Right lobe of liver (tissue), 6 donors: ENCODE data around the gene CDCA7L. TPM values are rescaled to one million over a fixed set of nuclear protein-coding genes. Genes with fewer than 3 reads are reported as not detected.

Experiments used
- ATAC-seq, 4 donors: fragments of 200-7000 bp; cut with Tn5 transposase; one replicate each; pipeline ENCODE4 v1.9.1; 2020; ENCODE audit warnings: mild to moderate bottlenecking in 4 of 4, moderate library complexity in 4 of 4
- DNase-seq, 3 donors: peaks; one replicate each; pipeline ENCODE4 v3.0.0-alpha.2; 2020
- H3K27ac ChIP-seq, 3 donors: fragments of 200-600 bp; one replicate each; pipeline ENCODE4 v1.8.0; 2022
- H3K27me3 ChIP-seq, 2 donors: fragments of 200-600 bp; one replicate each; pipeline ENCODE4 v1.8.0; 2022
- H3K36me3 ChIP-seq, 4 donors: fragments of 200-600 bp; sonication (generic) in 1 of 4; one replicate each; pipeline versions ENCODE4 v1.5.1 to v1.8.0; 2017 to 2022; ENCODE audit warnings: control low read depth in 1 of 4
- H3K4me1 ChIP-seq, 4 donors: fragments of 200-600 bp; sonication (generic) in 1 of 4; one replicate each; pipeline versions ENCODE4 v1.5.1 to v1.8.0; 2017 to 2022; ENCODE audit warnings: control low read depth in 1 of 4
- H3K4me3 ChIP-seq, 3 donors: fragments of 200-600 bp; one replicate each; pipeline ENCODE4 v1.8.0; 2022
- H3K9me3 ChIP-seq, 4 donors: fragments of 200-600 bp; sonication (generic) in 1 of 4; one replicate each; pipeline versions ENCODE4 v1.5.1 to v1.8.0; 2017 to 2022; ENCODE audit warnings: control low read depth in 1 of 4
- POLR2A ChIP-seq: fragments of 450-650 bp; IDR thresholded peaks from one replicate; pipeline ENCODE4 v1.6.1; 2017; ENCODE audit warnings: antibody characterized with exemption, mild to moderate bottlenecking
- WGBS: methylation state at CpG from one replicate; pipeline ENCODE4 v1.1.6; 2018; ENCODE audit warnings: low coverage, low lambda C conversion rate; ENCODE audit not compliant: insufficient coverage; ENCODE audit errors: missing lambda C conversion rate; 5-methylcytosine and 5-hydroxymethylcytosine counted together
- intact Hi-C, 2 donors: fragments of 100-400 bp; cut with DNase I; formaldehyde crosslinking; loops; one replicate each; pipeline versions ENCODE4 v1.11.2 to v1.14.1; 2022
- total RNA-seq, 6 experiments: library from RNA; depleted of rRNA in 2 of 6; stranded (reverse); fragments of >200 nt in 2 of 6; fragmentation: NEBNext Ultra II Directional in 3 of 6; extraction: Animal tissue kit (Norgen Biotek cat#: 25700) in 3 of 6; gene quantifications; one replicate each; pipeline versions ENCODE4 v1.1.0 to v1.2.4, GENCODE V29; 2016 to 2023
- TF ChIP-seq, protein P1 (sequence below), 4 donors: fragments of 200-600 bp in 3 of 4; fragments of 450-650 bp in 1 of 4; IDR thresholded peaks; one replicate each; pipeline versions ENCODE4 v1.5.1 to v1.8.0; 2016 to 2022; ENCODE audit warnings: antibody characterized with exemption in 4 of 4, mild to moderate bottlenecking in 2 of 4
- donor health status: DM: no; HTN: yes; CAD: no.
- donor health status: DM: no; HTN: no; CAD: no.
- donor health status: DM: no; HTN: no; CAD: no.
- donor health status: DM: no; HTN: yes; CAD: no.
- donor health status: DM: no; HTN: yes; CAD: no.

CDCA7L gene
- total RNA-seq, 6 experiments from 2014 or later = 3.3 to 6.0 (median 4.3) TPM

DNA sequence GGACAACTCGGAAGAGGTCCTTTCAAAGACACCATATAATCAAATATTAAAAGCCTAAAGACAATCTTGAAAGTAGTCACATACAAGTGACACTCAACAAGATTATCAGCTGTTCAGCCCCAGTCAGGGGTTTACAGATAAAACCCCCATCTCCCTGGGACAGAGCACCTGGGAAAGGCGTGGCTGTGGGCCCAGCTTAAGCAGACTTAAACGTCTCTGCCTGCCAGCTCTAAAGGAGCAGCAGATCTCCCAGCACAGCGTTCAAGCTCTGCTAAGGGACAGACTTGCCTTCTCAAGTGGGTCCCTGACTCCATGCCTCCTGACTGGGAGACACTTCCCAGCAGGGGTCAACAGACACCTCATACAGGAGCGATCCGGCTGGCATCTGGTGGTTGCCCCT, 18.0 kb downstream of the CDCA7L start:
- TF ChIP-seq, protein P1, sequence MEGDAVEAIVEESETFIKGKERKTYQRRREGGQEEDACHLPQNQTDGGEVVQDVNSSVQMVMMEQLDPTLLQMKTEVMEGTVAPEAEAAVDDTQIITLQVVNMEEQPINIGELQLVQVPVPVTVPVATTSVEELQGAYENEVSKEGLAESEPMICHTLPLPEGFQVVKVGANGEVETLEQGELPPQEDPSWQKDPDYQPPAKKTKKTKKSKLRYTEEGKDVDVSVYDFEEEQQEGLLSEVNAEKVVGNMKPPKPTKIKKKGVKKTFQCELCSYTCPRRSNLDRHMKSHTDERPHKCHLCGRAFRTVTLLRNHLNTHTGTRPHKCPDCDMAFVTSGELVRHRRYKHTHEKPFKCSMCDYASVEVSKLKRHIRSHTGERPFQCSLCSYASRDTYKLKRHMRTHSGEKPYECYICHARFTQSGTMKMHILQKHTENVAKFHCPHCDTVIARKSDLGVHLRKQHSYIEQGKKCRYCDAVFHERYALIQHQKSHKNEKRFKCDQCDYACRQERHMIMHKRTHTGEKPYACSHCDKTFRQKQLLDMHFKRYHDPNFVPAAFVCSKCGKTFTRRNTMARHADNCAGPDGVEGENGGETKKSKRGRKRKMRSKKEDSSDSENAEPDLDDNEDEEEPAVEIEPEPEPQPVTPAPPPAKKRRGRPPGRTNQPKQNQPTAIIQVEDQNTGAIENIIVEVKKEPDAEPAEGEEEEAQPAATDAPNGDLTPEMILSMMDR (IDR thresholded peaks at IDR 0.05) = no peak
- TF ChIP-seq POLR2A = no peak
- H3K4me3 ChIP-seq = no peak overlapping the region
- intact Hi-C loops = no loop called here
- H3K27ac ChIP-seq = no peak overlapping the region
- 76% methylated on average over 3 of the region's 6 CpGs for whole genome bisulfite sequencing
- no peaks in the 10 kb centered on the region for H3K36me3 ChIP-seq
- no peaks in the 10 kb centered on the region for H3K27me3 ChIP-seq
- ATAC-seq = no peak
- no peaks in the 10 kb centered on the region for H3K9me3 ChIP-seq
- no peak for DNase-seq
- no peaks in the 10 kb centered on the region for H3K4me1 ChIP-seq

DNA sequence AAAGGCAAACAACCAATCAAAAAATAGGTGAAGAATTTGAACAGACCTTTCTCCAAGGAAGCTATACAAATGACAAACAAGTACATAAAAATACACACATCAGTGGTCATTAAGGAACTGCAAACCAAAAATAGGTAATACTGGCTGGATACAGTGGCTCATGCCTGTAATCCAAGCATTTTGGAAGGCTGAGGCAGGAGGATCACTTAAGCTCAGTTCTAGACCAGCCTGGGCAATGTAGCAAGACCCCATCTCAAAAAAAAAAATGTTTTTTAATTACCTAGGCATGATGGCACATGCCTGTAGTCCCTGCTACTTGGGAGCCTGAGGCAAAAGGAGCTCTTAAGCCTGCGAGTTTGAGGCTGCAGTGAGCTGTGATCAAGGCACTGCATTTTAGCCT, 19.3 kb downstream of the CDCA7L start:
- WGBS = no CpG with 5 or more reads among the region's 1 CpG

GRCh38 chr7:21923658-21924057, 22.0 kb downstream of the CDCA7L start:
- Histone ChIP-seq H3K36me3 (no peaks in the 10 kb centered on the region), H3K9me3 (no peaks in the 10 kb centered on the region), H3K27me3 (no peaks in the 10 kb centered on the region), H3K4me1 (no peaks in the 10 kb centered on the region), H3K4me3 (no peak overlapping the region), H3K27ac (no peak overlapping the region)
- ATAC-seq = no peak
- DNase-seq = no peak
- intact Hi-C loops = no loop called here
- TF ChIP-seq, protein P1 (IDR thresholded peaks at IDR 0.05) = no peak
- TF ChIP-seq POLR2A = no peak
- 68% methylated on average over 2 of the region's 2 CpGs for WGBS

More for the DNA sequence above, 19.3 kb downstream of the CDCA7L start:
- no peaks in the 10 kb centered on the region for H3K4me1 ChIP-seq
- no peaks in the 10 kb centered on the region for H3K27me3 ChIP-seq
- ATAC-seq = no peak
- no peaks in the 10 kb centered on the region for H3K36me3 ChIP-seq
- TF ChIP-seq POLR2A = no peak
- TF ChIP-seq, protein P1 (IDR thresholded peaks at IDR 0.05) = no peak
- no peaks in the 10 kb centered on the region for H3K9me3 ChIP-seq
- no peak overlapping the region for H3K4me3 ChIP-seq
- no peak overlapping the region for H3K27ac ChIP-seq
- no peak for DNase-seq
- intact Hi-C loops = no loop called here

DNA sequence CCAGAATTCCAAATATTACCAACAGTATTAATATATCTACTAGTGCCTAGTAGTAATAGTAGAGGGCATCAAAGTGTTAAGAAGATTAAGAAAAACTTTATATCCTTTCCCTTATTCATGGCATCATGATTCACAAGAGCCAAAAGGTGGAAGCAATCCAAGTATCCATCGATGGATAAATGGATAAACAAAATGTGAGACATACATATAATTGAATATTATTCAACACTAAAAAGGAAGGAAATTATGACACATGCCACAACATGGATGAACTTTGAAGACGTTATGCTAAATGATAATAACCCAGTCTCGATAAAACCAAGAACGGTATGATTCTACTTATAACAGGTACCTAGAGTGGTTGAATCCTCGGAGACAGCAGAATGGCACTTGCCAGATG, 23.1 kb downstream of the CDCA7L start:
- ATAC-seq = no peak
- Histone ChIP-seq H3K4me1 (no peaks in the 10 kb centered on the region), H3K27ac (no peak overlapping the region), H3K4me3 (no peak overlapping the region), H3K27me3 (no peaks in the 10 kb centered on the region), H3K9me3 (no peaks in the 10 kb centered on the region), H3K36me3 (no peaks in the 10 kb centered on the region)
- intact Hi-C loops = no loop called here
- WGBS = 84% methylated on average over 5 of the region's 5 CpGs
- no peak for DNase-seq
- no peak for TF ChIP-seq POLR2A
- TF ChIP-seq, protein P1 (IDR thresholded peaks at IDR 0.05) = no peak

DNA sequence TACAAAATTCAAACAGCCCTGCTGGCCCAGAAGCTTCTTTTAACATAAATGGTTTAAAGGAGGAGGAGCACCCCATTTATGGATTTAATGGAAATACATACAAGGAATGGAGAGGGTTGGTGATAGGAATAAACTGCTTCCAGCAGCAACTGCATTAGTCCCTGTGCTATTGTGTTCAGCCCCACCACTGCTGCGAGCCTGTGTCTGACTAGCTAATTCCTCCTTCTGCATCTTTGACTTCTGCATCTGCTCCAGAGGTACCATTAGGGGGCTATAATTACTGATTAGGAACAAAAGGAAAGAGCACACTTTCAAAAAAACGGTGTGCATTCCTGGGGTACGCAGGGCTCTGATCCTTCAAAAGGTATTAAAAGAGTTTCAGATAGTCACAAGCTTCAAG, 24.8 kb downstream of the CDCA7L start:
- H3K4me3 ChIP-seq = no peak overlapping the region
- TF ChIP-seq, protein P1 (IDR thresholded peaks at IDR 0.05) = no peak
- TF ChIP-seq POLR2A = no peak
- intact Hi-C loops = no loop called here
- H3K4me1 ChIP-seq = no peaks in the 10 kb centered on the region
- H3K36me3 ChIP-seq = peaks cover 0 to 3% (median 0%) of the 10 kb centered on the region in 4 donors
- DNase-seq (no peak), ATAC-seq (no peak)
- no peak overlapping the region for H3K27ac ChIP-seq
- no peaks in the 10 kb centered on the region for H3K27me3 ChIP-seq
- H3K9me3 ChIP-seq = no peaks in the 10 kb centered on the region
- WGBS = 57% methylated on average over 3 of the region's 3 CpGs
